ENCODE data around the gene ELOVL2.

Gene ELOVL2

DNA sequence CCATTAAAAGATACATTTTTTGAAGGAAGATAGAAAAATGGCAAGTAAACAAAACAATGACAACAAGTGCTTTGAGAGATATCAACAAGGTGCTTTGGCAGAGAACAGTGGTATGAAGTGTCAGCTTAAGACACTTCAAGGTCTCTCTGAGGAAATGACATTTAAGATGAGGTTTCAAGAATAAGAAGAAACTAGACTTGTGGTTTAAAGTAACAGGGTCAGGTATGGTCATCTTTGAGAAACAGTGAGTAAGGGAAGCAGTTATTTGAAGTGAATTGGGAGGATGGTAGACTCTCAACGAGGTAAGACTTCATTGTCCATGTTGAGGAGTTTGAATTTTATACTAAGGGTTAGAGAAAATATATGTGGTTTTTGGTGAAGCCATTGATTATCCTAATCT lies 79.4 kb downstream of the ELOVL2 start:
- in situ Hi-C loops (cut with MboI; ENCODE audit: low pct_unique_long_range_greater_than_20kb, low sequenced_read_pairs, unreplicated experiment): loop anchor here (25.0 kb wide), 1 partner anchor 523 kb away; no protein-coding TSS in a partner anchor
- peak; percentile 46 for DNase-seq (ENCODE audit: low spot score)
- TF ChIP-seq, protein P1, sequence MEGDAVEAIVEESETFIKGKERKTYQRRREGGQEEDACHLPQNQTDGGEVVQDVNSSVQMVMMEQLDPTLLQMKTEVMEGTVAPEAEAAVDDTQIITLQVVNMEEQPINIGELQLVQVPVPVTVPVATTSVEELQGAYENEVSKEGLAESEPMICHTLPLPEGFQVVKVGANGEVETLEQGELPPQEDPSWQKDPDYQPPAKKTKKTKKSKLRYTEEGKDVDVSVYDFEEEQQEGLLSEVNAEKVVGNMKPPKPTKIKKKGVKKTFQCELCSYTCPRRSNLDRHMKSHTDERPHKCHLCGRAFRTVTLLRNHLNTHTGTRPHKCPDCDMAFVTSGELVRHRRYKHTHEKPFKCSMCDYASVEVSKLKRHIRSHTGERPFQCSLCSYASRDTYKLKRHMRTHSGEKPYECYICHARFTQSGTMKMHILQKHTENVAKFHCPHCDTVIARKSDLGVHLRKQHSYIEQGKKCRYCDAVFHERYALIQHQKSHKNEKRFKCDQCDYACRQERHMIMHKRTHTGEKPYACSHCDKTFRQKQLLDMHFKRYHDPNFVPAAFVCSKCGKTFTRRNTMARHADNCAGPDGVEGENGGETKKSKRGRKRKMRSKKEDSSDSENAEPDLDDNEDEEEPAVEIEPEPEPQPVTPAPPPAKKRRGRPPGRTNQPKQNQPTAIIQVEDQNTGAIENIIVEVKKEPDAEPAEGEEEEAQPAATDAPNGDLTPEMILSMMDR (IDR thresholded peaks at IDR 0.05; ENCODE audit: extremely low read depth, insufficient read depth, missing control alignments): no peak

DNA sequence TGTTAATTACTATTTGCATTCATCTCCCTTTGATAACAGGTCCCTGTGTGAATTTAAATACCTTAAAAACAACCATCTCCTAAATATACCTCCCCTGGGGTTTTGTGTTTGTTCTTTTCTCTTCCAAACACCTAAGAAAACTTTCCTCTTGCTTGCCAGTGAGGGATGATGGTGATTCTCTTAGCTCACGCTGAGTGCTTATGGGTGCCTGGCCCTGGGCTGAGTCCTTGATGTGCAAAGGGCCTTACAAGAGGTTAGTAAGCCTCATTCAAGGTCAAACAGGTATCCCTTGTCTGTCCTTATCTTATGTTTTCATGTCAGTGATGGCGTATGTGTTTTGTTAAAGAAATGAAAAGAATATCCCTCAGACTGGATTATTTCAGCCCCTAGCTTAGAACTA lies 81.0 kb downstream of the ELOVL2 start:
- TF ChIP-seq, protein P1 (IDR thresholded peaks at IDR 0.05; ENCODE audit: extremely low read depth, insufficient read depth, missing control alignments): no peak
- in situ Hi-C loops (cut with MboI; ENCODE audit: low pct_unique_long_range_greater_than_20kb, low sequenced_read_pairs, unreplicated experiment): loop anchor here (25.0 kb wide), 1 partner anchor 524 kb away; no protein-coding TSS in a partner anchor
- DNase-seq (ENCODE audit: low spot score): no peak

DNA sequence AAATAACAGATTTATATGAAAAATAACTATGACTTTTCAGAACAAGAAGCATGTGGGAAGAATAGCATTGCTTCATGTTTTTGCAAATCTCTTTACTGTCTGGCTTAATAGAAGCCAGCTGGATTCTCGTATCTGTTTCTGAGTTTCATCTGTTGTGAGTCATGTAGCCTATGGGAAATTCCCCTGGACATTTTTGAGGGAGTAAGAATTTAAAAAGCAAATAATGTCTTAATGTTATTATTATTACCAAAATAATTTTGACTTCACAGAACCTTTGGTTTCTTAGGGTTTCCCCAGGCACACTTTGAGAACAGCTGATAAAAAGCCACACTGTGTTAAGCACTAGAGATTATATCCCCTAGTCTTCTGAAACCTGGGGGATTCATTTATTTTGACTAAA lies 81.4 kb downstream of the ELOVL2 start:
- in situ Hi-C loops (cut with MboI; ENCODE audit: low pct_unique_long_range_greater_than_20kb, low sequenced_read_pairs, unreplicated experiment): loop anchor here (25.0 kb wide), 1 partner anchor 525 kb away; no protein-coding TSS in a partner anchor
- peak; percentile 19 for DNase-seq (ENCODE audit: low spot score)
- TF ChIP-seq, protein P1 (IDR thresholded peaks at IDR 0.05; ENCODE audit: extremely low read depth, insufficient read depth, missing control alignments): no peak

DNA sequence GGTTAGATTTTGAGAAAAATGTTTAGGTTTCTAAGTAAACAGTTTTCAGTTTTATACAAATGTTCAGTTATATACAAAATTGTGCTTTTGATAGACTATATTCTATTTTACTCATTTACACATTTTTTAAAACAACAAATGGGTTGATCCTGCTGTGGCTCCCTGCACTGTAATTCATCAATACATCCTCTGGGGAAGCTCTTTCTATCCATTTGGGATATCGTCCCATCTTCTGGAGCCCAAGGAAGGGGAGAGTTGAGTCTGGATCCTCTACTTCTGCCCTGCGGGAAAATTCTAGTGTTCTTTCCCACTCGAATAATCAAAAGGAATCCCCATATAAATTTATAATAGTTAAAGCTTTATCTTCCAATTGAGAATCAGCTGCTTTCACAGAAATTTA lies 82.3 kb downstream of the ELOVL2 start:
- in situ Hi-C loops (cut with MboI; ENCODE audit: low pct_unique_long_range_greater_than_20kb, low sequenced_read_pairs, unreplicated experiment): loop anchor here (25.0 kb wide), 1 partner anchor 525 kb away; no protein-coding TSS in a partner anchor
- TF ChIP-seq, protein P1 (IDR thresholded peaks at IDR 0.05; ENCODE audit: extremely low read depth, insufficient read depth, missing control alignments): no peak
- no peak for DNase-seq (ENCODE audit: low spot score)

DNA sequence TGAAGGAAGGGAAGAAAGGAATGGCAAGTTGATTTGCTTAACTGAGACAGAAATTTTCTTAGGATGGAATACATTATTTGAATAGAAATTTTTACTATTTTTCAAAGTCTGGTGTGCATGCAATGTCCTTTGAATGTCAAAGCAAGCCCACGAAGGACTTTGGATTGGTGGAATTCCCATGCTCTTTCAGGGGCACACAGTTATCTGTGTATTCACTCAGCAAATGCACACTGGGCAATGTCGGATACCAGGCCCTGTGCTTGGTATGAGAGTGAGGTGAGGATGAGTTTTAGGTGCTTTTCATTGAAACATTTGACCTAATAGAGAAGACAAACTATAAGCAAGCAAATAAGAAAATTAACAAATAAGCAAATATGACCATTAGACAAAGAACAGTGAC lies 83.9 kb downstream of the ELOVL2 start:
- in situ Hi-C loops (cut with MboI; ENCODE audit: low pct_unique_long_range_greater_than_20kb, low sequenced_read_pairs, unreplicated experiment): loop anchor here (25.0 kb wide), 1 partner anchor 527 kb away; no protein-coding TSS in a partner anchor
- no peak for DNase-seq (ENCODE audit: low spot score)
- TF ChIP-seq, protein P1 (IDR thresholded peaks at IDR 0.05; ENCODE audit: extremely low read depth, insufficient read depth, missing control alignments): no peak

DNA sequence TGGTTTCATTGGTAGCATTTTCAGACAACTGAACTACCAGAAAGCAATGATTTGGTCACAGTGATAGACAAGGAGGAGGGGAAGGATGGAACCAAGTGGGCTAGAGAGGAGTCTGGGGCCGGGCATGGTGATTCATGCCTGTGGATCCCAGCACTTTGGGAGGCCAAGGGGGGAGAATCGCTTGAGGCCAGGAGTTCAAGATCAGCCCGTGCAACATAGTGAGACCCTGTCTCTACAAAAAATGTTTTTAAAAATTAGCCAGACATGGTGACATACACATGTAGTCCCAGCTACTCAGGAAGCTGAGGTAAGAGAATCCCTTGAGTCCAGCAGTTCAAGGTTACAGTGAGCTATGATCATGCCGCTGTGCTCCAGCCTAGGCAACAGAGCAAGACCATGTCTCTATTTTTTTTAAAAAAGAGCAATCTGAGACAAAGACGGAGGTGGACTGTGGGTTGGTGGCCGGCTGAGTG lies 86.7 kb downstream of the ELOVL2 start:
- no peak for DNase-seq (ENCODE audit: low spot score)
- in situ Hi-C loops (cut with MboI; ENCODE audit: low pct_unique_long_range_greater_than_20kb, low sequenced_read_pairs, unreplicated experiment): loop anchor here (10.0 to 25.0 kb wide), 2 partner anchors 107 to 530 kb away; no protein-coding TSS in a partner anchor
- TF ChIP-seq, protein P1 (IDR thresholded peaks at IDR 0.05; ENCODE audit: extremely low read depth, insufficient read depth, missing control alignments): no peak
